ENCODE results near the gene IL1RAP. TPM values are rescaled to one million over a fixed set of nuclear protein-coding genes. Genes with fewer than 3 reads are reported as not detected.

IL1RAP gene
- total RNA-seq, 4 donors from 2014 or later = 0.80 to 8.6 (median 2.7) TPM

GRCh38 chr3:190525634-190526033 is 11.7 kb downstream of the IL1RAP start:
- no peaks in the 10 kb centered on the region for H3K9me3 ChIP-seq
- in situ Hi-C loops (cut with MboI; ENCODE audit: low pct_ligation_motif_present in 1 of 4, low pct_unique_long_range_greater_than_20kb in 1 of 4, low sequenced_read_pairs in 3 of 4) (loop anchor here in 1 of 4 donors (25.0 kb wide), 1 partner anchor 88 kb away; the partner anchor contains the start of gene TMEM207), intact Hi-C loops (cut with DNase I; ENCODE audit: low total_unique reads) (no loop called here)
- H3K36me3 ChIP-seq = no peaks in the 10 kb centered on the region
- WGBS, 2 donors (ENCODE audit: low coverage in 1 of 2) = 85 to 95% methylated on average over 2 of the region's 2 CpGs
- no peaks in the 10 kb centered on the region for H3K4me1 ChIP-seq
- H3K4me3 ChIP-seq = no peak overlapping the region
- H3K27me3 ChIP-seq = no peaks in the 10 kb centered on the region
- no peak for DNase-seq
- TF ChIP-seq EP300 (IDR thresholded peaks at IDR 0.05; ENCODE audit: low read depth) (no peak), POLR2AphosphoS5 (IDR thresholded peaks at IDR 0.05) (no peak), POLR2A (IDR thresholded peaks at IDR 0.05) (no peak)
- TF ChIP-seq, protein P1, sequence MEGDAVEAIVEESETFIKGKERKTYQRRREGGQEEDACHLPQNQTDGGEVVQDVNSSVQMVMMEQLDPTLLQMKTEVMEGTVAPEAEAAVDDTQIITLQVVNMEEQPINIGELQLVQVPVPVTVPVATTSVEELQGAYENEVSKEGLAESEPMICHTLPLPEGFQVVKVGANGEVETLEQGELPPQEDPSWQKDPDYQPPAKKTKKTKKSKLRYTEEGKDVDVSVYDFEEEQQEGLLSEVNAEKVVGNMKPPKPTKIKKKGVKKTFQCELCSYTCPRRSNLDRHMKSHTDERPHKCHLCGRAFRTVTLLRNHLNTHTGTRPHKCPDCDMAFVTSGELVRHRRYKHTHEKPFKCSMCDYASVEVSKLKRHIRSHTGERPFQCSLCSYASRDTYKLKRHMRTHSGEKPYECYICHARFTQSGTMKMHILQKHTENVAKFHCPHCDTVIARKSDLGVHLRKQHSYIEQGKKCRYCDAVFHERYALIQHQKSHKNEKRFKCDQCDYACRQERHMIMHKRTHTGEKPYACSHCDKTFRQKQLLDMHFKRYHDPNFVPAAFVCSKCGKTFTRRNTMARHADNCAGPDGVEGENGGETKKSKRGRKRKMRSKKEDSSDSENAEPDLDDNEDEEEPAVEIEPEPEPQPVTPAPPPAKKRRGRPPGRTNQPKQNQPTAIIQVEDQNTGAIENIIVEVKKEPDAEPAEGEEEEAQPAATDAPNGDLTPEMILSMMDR (IDR thresholded peaks at IDR 0.05) = no peak
- no peak overlapping the region for H3K27ac ChIP-seq

- Histone ChIP-seq H3K4me3 (no peak overlapping the region), H3K36me3 (no peaks in the 10 kb centered on the region), H3K27me3 (no peaks in the 10 kb centered on the region), H3K9me3 (no peaks in the 10 kb centered on the region), H3K27ac (no peak overlapping the region), H3K4me1 (no peaks in the 10 kb centered on the region)
- in situ Hi-C loops (cut with MboI; ENCODE audit: low pct_ligation_motif_present in 1 of 4, low pct_unique_long_range_greater_than_20kb in 1 of 4, low sequenced_read_pairs in 3 of 4) (loop anchor here in 1 of 4 donors (25.0 kb wide), 1 partner anchor 90 kb away; the partner anchor contains the start of gene TMEM207), intact Hi-C loops (cut with DNase I; ENCODE audit: low total_unique reads) (no loop called here)
- 84 to 88% methylated on average over 5 of the region's 5 CpGs for WGBS, 2 donors (ENCODE audit: low coverage in 1 of 2)
- TF ChIP-seq, protein P1 (IDR thresholded peaks at IDR 0.05) = no peak
- no peak for DNase-seq
These were observed 13.2 kb downstream of the IL1RAP start for GRCh38 chr3:190526787-190527762.

DNA sequence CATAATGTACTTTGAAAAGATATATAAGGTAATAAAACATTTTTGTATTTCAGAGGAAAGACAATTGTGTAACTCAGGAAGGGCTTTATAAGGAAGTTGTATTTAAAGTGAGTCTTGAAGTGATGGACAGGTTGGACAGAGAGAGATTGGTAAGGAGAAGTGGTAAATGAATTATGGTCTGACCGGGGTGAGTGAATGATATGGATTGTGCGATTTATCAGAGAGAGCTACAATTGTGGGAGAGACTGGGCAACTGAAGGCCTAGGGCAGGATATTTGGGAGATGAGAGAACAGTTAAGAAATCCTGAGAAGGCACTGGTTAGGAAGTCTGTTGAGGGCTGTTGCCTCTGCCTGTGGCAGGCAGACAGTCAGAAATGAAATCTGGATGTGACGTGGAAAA is 14.8 kb downstream of the IL1RAP start:
- intact Hi-C loops (cut with DNase I; ENCODE audit: low total_unique reads) = no loop called here
- Histone ChIP-seq H3K36me3 (no peaks in the 10 kb centered on the region), H3K4me1 (no peaks in the 10 kb centered on the region), H3K4me3 (no peak overlapping the region), H3K27ac (no peak overlapping the region), H3K9me3 (no peaks in the 10 kb centered on the region), H3K27me3 (no peaks in the 10 kb centered on the region)
- in situ Hi-C loops (cut with MboI; ENCODE audit: low pct_ligation_motif_present in 1 of 4, low pct_unique_long_range_greater_than_20kb in 1 of 4, low sequenced_read_pairs in 3 of 4) = loop anchor here in 1 of 4 donors (25.0 kb wide), 1 partner anchor 91 kb away; the partner anchor contains the start of gene TMEM207
- DNase-seq = no peak
- TF ChIP-seq POLR2A (IDR thresholded peaks at IDR 0.05) = no peak
- WGBS, 2 donors (ENCODE audit: low coverage in 1 of 2) = 78 to 83% methylated on average over 3 of the region's 3 CpGs

- in situ Hi-C loops (cut with MboI; ENCODE audit: low pct_ligation_motif_present in 1 of 4, low pct_unique_long_range_greater_than_20kb in 1 of 4, low sequenced_read_pairs in 3 of 4) = loop anchor here in 1 of 4 donors (25.0 kb wide), 1 partner anchor 94 kb away; the partner anchor contains the start of gene TMEM207
- DNase-seq = no peak
- WGBS, 2 donors (ENCODE audit: low coverage in 1 of 2) = 72 to 89% methylated on average over 3 of the region's 3 CpGs
These were observed 17.5 kb downstream of the IL1RAP start for GRCh38 chr3:190531406-190531805.

More at GRCh38 chr3:190531406-190531805, 17.5 kb downstream of the IL1RAP start:
- intact Hi-C loops (cut with DNase I; ENCODE audit: low total_unique reads) = no loop called here
- Histone ChIP-seq H3K27ac (no peak overlapping the region), H3K4me3 (no peak overlapping the region), H3K36me3 (no peaks in the 10 kb centered on the region), H3K27me3 (no peaks in the 10 kb centered on the region), H3K4me1 (peaks cover 0 to 3% (median 0%) of the 10 kb centered on the region in 4 donors), H3K9me3 (no peaks in the 10 kb centered on the region)
- TF ChIP-seq EP300 (IDR thresholded peaks at IDR 0.05; ENCODE audit: low read depth) (no peak), POLR2AphosphoS5 (IDR thresholded peaks at IDR 0.05) (no peak), POLR2A (IDR thresholded peaks at IDR 0.05) (no peak)
- TF ChIP-seq, protein P1 (IDR thresholded peaks at IDR 0.05) = no peak
